ENCODE measurements around the gene CHRND. TPM values are rescaled to one million over a fixed set of nuclear protein-coding genes. Genes with fewer than 3 reads are reported as not detected.
"Not testable (repeated sequence)": the region's sequence is repeated elsewhere in the genome, so short reads cannot be mapped to it uniquely, and the experiment has no call there.

CHRND gene
- total and polyA plus RNA-seq, 4 donors: not detected

DNA sequence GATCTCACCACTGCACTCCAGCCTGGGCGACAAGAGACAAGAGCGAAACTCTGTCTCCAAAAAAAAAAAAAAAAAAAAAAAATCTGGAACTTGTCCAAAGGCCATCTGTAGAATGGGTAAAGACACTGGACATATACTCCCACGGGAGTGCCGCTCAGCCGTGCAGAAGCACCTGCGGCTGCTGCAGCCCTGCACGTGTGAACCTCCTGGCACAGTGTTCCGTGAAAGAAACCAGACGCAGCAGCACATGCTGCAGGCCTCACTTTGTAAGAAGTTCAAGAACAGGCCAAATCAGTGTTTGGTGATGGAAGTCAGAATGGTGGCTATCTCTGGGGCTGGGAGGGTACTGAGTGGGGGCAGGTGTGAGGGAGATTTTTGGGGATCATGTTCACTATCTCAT is 6.5 kb downstream of the CHRND start:
- no peak for DNase-seq (ENCODE audit: low spot score)
- 83% methylated on average over 9 of the region's 9 CpGs for WGBS

DNA sequence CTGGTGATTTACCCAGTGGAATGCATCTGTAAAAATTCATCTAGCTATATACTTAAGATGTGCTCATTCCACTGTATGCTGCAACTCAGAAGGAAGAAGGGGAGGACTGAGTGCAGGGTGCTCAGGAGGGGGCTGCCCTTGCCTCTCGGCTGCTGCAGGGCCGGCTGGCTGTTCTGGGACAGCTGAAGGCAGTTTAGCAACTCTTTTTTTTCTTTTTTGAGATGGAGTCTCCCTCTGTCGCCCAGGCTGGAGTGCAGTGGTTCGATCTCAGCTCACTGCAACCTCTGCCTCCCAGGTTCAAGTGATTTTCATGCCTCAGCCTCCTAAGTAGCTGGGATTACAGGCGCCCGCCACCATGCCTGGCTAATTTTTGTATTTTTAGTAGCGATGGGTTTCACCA is 6.9 kb downstream of the CHRND start:
- DNase-seq (ENCODE audit: low spot score); H3K9ac ChIP-seq (ENCODE audit: low read depth in 1 of 2, low read length in 2 of 2): not testable (repeated sequence)

More for the DNA sequence above, 6.5 kb downstream of the CHRND start:
- Histone ChIP-seq H3K4me3 (ENCODE audit: low read depth in 1 of 3, low read length in 3 of 3) (no peak overlapping the region), H3K4me1 (ENCODE audit: control insufficient read depth in 4 of 4, insufficient read depth in 4 of 4, low read length in 3 of 4) (no peaks in the 10 kb centered on the region), H3K27ac (ENCODE audit: low read depth in 1 of 2, low read length in 2 of 2) (no peak overlapping the region), H3K9ac (ENCODE audit: low read depth in 1 of 2, low read length in 2 of 2) (no peak overlapping the region), H3K9me3 (ENCODE audit: control insufficient read depth in 4 of 4, low read length in 3 of 4) (peaks cover 0 to 3% (median under 1%) of the 10 kb centered on the region in 4 donors), H3K36me3 (ENCODE audit: control insufficient read depth in 4 of 4, insufficient read depth in 3 of 4, low read depth in 1 of 4, low read length in 3 of 4) (no peaks in the 10 kb centered on the region), H3K27me3 (ENCODE audit: control insufficient read depth in 4 of 4, insufficient read depth in 4 of 4, low read length in 3 of 4) (peaks cover 0 to 2% (median 0%) of the 10 kb centered on the region in 4 donors)
- TF ChIP-seq, protein P1, sequence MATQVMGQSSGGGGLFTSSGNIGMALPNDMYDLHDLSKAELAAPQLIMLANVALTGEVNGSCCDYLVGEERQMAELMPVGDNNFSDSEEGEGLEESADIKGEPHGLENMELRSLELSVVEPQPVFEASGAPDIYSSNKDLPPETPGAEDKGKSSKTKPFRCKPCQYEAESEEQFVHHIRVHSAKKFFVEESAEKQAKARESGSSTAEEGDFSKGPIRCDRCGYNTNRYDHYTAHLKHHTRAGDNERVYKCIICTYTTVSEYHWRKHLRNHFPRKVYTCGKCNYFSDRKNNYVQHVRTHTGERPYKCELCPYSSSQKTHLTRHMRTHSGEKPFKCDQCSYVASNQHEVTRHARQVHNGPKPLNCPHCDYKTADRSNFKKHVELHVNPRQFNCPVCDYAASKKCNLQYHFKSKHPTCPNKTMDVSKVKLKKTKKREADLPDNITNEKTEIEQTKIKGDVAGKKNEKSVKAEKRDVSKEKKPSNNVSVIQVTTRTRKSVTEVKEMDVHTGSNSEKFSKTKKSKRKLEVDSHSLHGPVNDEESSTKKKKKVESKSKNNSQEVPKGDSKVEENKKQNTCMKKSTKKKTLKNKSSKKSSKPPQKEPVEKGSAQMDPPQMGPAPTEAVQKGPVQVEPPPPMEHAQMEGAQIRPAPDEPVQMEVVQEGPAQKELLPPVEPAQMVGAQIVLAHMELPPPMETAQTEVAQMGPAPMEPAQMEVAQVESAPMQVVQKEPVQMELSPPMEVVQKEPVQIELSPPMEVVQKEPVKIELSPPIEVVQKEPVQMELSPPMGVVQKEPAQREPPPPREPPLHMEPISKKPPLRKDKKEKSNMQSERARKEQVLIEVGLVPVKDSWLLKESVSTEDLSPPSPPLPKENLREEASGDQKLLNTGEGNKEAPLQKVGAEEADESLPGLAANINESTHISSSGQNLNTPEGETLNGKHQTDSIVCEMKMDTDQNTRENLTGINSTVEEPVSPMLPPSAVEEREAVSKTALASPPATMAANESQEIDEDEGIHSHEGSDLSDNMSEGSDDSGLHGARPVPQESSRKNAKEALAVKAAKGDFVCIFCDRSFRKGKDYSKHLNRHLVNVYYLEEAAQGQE (IDR thresholded peaks at IDR 0.05): no peak
- TF ChIP-seq RXRA (IDR thresholded peaks at IDR 0.05) (no peak), RAD21 (IDR thresholded peaks at IDR 0.05) (no peak), HNF4A (conservative IDR thresholded peaks at IDR 0.05) (no peak), YY1 (IDR thresholded peaks at IDR 0.05) (no peak), SP1 (IDR thresholded peaks at IDR 0.05) (no peak), NR2F2 (IDR thresholded peaks at IDR 0.05) (no peak), EGR1 (IDR thresholded peaks at IDR 0.05; ENCODE audit: low read depth in 2 of 2) (no peak), HNF4G (IDR thresholded peaks at IDR 0.05) (no peak)
- TF ChIP-seq, protein P2, sequence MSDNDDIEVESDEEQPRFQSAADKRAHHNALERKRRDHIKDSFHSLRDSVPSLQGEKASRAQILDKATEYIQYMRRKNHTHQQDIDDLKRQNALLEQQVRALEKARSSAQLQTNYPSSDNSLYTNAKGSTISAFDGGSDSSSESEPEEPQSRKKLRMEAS (IDR thresholded peaks at IDR 0.05): no peak
- TF ChIP-seq, protein P3, sequence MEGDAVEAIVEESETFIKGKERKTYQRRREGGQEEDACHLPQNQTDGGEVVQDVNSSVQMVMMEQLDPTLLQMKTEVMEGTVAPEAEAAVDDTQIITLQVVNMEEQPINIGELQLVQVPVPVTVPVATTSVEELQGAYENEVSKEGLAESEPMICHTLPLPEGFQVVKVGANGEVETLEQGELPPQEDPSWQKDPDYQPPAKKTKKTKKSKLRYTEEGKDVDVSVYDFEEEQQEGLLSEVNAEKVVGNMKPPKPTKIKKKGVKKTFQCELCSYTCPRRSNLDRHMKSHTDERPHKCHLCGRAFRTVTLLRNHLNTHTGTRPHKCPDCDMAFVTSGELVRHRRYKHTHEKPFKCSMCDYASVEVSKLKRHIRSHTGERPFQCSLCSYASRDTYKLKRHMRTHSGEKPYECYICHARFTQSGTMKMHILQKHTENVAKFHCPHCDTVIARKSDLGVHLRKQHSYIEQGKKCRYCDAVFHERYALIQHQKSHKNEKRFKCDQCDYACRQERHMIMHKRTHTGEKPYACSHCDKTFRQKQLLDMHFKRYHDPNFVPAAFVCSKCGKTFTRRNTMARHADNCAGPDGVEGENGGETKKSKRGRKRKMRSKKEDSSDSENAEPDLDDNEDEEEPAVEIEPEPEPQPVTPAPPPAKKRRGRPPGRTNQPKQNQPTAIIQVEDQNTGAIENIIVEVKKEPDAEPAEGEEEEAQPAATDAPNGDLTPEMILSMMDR (IDR thresholded peaks at IDR 0.05; ENCODE audit: low read depth, low read length, missing input control): no peak
- TF ChIP-seq, protein P4, sequence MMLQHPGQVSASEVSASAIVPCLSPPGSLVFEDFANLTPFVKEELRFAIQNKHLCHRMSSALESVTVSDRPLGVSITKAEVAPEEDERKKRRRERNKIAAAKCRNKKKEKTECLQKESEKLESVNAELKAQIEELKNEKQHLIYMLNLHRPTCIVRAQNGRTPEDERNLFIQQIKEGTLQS (IDR thresholded peaks at IDR 0.05): no peak

More for the DNA sequence above, 6.9 kb downstream of the CHRND start:
- H3K4me1 ChIP-seq (ENCODE audit: control insufficient read depth in 4 of 4, insufficient read depth in 4 of 4, low read length in 3 of 4); H3K27me3 ChIP-seq (ENCODE audit: control insufficient read depth in 4 of 4, insufficient read depth in 4 of 4, low read length in 3 of 4); H3K27ac ChIP-seq (ENCODE audit: low read depth in 1 of 2, low read length in 2 of 2); H3K9me3 ChIP-seq (ENCODE audit: control insufficient read depth in 4 of 4, low read length in 3 of 4); H3K36me3 ChIP-seq (ENCODE audit: control insufficient read depth in 4 of 4, insufficient read depth in 3 of 4, low read depth in 1 of 4, low read length in 3 of 4); H3K4me3 ChIP-seq (ENCODE audit: low read depth in 1 of 3, low read length in 3 of 3): not testable (repeated sequence)
- 88% methylated on average over 7 of the region's 7 CpGs for WGBS

Measured in liver (tissue), 9 donors.